ENCODE data around the gene EPHA5.

DNA sequence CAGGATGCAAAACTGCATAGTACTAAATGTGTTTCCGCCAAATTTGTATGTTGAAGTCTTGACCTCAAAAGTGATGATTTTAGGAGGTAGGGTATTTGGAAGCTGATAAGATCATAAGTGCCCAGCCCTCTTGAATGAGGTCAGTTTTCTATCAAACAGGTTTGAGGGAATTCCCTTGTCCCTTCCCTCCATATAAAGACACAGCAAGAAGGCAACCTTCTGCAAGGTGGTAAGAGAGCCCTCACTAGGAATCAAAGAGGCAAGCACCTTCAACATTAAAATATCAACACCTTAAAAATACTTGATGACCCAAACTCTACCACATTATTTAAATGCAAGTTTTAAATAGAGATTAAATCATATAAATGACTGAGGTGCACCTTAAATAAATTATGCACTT lies 288.6 kb downstream of the EPHA5 start:
- TF ChIP-seq, protein P1, sequence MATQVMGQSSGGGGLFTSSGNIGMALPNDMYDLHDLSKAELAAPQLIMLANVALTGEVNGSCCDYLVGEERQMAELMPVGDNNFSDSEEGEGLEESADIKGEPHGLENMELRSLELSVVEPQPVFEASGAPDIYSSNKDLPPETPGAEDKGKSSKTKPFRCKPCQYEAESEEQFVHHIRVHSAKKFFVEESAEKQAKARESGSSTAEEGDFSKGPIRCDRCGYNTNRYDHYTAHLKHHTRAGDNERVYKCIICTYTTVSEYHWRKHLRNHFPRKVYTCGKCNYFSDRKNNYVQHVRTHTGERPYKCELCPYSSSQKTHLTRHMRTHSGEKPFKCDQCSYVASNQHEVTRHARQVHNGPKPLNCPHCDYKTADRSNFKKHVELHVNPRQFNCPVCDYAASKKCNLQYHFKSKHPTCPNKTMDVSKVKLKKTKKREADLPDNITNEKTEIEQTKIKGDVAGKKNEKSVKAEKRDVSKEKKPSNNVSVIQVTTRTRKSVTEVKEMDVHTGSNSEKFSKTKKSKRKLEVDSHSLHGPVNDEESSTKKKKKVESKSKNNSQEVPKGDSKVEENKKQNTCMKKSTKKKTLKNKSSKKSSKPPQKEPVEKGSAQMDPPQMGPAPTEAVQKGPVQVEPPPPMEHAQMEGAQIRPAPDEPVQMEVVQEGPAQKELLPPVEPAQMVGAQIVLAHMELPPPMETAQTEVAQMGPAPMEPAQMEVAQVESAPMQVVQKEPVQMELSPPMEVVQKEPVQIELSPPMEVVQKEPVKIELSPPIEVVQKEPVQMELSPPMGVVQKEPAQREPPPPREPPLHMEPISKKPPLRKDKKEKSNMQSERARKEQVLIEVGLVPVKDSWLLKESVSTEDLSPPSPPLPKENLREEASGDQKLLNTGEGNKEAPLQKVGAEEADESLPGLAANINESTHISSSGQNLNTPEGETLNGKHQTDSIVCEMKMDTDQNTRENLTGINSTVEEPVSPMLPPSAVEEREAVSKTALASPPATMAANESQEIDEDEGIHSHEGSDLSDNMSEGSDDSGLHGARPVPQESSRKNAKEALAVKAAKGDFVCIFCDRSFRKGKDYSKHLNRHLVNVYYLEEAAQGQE (IDR thresholded peaks at IDR 0.05; ENCODE audit: low read depth) = no peak
- TF ChIP-seq POLR2AphosphoS5 (IDR thresholded peaks at IDR 0.05; ENCODE audit: low read depth, low read length) (no peak), ZNF274 (IDR thresholded peaks at IDR 0.05; ENCODE audit: low read depth, low read length) (no peak), POLR2A (IDR thresholded peaks at IDR 0.05; ENCODE audit: borderline replicate concordance, extremely low read depth, insufficient read depth, insufficient read length) (no peak), SP1 (IDR thresholded peaks at IDR 0.05; ENCODE audit: low read depth) (no peak), CTCF (IDR thresholded peaks at IDR 0.05 in 2 of 3, conservative IDR thresholded peaks at IDR 0.05 in 1 of 3; ENCODE audit: borderline replicate concordance in 1 of 3, insufficient read depth in 1 of 3, low read depth in 2 of 3, low read length in 2 of 3) (no peak), JUND (IDR thresholded peaks at IDR 0.05) (no peak), ATF3 (IDR thresholded peaks at IDR 0.05) (no peak)

Measured in HCT116 (cell line).